ENCODE results near the gene POU3F1.

Gene POU3F1

DNA sequence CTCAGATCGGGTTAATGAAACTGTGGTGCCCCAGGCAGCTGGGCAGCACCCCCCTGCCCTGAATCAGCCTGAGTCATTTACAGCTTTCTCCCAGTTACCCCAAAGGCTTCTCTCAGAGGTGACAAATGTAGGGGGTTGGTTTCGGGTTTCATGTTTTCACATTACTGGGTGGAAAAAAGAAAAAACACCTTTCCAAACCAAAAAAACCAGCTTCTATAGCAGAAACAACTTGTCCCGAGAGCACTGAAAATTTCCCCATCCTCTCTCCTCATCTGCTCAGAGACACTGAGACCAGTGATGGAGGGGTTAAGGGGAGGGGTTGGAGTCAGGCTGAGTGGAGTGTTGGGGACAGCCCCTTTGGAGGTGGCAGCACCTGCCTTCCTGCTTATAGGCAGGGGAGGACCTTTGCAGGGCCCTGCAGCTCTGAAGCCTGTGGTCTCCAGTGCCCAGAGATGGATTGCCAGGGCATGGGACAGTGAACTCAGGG is 18.4 kb downstream of the POU3F1 start:
- DNase-seq (ENCODE audit: low spot score), result no peak

DNA sequence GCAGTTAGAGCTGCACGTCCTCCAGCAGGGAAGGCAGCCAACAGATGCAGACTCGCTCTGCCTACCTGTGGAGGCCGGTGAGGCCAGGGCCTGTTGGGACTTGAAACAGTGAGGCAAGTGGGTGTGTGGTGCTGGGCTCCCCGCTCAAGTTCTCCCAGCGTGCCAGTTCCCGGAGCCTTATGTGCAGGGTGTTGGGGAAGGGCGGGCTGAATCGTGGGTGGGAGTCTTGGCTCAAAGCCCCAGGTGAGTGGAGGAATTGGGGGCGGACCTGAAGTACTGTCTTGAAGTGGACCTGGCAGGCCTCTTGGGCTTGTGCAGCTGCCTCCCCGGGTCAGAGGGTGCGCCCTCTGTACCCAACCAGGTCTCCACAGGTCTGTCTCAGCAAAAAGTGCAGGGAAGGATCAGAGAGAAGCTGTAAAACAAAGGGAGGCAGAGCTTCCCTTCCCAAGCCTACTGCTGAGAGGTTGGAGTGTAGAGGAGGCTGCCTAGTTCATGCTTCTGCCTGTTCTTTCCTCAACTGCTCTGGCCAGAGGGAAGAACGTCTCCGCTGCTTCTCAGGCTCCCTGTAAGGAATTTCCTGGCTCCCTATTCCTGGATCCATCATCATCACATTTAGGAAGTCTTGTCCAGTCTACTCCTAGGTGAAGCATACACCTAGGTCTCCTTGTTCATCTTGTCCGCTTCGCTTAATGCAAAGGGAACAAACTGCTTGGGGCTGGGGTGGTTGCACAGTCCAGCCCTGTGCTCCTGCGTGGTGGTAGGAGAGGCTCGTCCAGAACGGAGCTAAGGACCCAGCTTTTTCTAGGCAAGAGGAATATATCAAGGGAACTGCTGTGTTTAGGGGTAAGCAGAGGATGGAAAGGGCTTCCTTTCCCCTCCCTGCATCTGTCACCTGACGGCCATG is 19.1 kb downstream of the POU3F1 start:
- no peak for DNase-seq (ENCODE audit: low spot score)

DNA sequence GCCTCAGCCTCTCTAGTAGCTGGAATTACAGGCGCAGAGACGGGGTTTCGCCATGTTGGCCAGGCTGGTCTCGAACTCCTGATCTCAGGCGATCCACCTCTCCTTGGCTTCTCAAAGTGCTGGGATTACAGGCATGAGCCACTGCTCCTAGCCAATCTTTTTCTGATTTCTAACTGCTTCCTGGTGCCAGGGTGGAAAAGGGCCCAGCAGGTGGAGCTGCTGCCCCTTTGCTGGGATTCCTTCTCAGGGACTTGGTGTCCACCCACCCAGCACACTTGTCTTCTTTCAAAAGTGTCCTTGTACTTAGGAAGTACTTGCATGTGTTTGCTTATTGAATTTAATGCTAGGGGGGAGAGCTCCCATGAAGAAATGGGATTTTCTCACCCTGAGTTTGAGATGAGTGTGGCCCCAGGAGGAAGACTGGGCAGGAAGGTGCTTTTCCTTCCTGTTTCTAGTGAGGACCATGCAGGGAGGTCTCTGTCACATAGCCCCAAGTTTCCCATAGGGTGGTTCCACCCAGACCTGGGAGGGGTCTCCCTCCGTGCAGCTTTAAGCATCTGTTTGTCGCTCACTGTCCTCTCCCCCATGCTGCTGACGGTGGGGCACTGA is 19.9 kb downstream of the POU3F1 start:
- DNase-seq (ENCODE audit: low spot score), result peak; percentile 28

DNA sequence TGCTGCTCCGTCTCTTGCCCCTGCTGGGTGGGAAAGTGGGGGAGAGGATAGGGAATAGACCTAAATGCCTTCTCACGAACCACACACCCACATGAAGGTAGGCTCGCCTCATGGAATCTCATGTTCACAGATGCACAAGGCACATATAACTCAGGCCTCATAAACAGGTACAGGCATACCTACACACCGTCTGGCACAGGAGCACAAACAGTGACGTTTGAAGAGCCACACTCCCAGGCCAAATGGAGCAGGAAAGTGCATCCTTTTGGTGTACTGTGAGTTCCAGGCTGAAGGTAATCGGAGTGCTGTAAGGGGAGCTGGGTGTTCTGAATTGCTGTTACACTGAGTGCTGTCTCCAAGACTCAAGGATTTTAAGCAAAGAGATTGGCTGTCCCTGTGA is 20.9 kb downstream of the POU3F1 start:
- no peak for DNase-seq (ENCODE audit: low spot score)

DNA sequence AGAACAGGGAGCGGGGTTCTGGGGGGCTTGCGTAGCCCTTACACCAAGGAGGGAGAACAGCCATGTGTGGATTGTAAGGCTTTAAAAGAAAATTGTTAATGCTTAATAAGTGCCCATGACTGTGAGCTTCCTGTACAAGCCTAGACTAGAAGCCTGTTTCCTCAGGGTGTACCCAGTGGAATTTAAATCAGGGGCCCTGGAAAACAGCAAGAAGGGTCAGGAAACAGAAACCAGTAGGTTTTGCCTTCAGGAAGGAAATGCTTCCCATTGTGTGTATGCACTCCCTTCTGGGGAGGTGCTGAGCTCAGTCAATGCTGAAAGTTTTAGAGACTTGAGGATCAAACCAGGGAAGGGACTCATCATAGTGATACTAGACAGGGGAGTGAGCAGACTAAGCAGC is 21.4 kb downstream of the POU3F1 start:
- no peak for DNase-seq (ENCODE audit: low spot score)

DNA sequence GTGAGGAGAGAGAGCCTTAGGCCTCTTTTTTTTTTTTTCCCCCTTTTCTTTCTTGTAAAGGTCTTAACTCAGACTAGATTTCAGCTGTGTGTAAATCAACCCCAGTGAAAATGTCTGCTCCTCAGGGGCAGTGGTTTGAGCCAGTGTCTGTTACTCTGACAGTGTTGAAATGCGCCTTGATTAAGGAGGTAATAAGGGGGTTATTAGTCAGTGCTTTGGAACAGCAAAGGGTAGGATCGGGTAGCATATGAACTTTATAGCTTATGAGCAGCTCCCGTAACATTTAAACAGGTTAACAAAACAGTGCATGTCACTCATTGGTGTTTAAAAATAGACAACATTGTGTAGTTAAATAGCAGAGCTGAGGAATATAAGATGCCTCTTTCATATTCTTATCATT is 23.8 kb downstream of the POU3F1 start:
- DNase-seq (ENCODE audit: low spot score), result no peak

DNA sequence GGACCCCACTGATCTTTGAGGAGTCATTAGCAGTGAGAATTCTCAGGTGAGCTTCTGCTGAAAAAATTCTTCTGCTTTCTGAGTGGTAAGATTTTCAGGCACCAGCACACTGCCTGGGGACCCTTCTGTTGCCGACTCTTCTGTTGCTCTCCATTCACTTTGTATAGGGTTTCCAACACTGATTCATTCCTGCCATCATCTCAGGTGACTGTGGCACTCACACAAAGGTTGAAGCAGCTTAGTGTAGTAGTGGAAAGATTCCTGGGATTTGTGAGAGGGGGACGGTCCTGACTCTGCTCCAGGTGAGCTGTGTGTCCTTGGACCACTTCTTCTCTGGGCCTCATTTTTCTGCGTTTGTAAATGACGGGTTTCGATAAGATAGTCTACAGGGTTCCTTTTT is 24.6 kb downstream of the POU3F1 start:
- DNase-seq (ENCODE audit: low spot score), result no peak

DNA sequence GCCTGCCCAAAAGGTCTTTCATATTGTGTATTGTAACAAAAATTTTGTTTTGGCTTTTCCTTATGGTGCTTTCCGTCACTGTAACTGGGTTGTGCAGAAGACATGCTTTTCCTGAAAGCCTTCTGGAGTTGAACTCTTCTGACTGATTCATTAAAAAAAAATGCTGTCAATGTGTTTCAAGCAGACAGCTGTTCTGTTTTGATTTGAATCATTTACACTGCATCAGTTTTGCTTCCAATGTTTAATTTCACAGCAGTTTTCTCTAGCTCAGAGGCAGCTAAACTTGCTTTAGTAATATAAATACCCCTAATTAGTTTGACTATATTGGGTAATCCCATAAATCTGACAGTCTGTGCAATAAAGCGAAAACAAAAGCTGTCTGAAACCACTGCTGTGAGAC is 26.2 kb downstream of the POU3F1 start:
- no peak for DNase-seq (ENCODE audit: low spot score)

DNA sequence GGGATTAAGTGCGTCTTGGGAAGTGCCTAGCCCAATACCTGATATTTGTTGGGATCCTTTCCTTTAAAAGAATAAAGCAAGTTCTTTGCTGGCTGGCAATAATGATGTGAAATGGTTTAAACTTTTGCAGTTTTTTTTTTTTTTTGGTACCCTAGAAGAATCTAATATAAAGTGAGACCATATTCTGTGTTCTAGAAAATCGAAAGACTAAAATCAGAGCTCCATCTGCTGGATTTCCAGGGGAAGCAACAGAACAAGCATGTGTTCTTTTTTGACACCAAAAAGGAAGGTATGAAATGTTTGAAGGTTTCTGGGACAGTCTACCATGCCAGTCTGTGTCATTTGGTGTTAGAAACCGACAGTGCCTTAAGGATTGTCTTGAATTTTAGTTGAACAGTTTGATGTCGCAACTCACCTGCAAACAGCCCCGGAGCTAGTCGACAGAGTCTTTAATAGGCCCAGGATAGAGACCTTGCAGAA is 27.7 kb downstream of the POU3F1 start:
- peak; percentile 42 for DNase-seq (ENCODE audit: low spot score)

DNA sequence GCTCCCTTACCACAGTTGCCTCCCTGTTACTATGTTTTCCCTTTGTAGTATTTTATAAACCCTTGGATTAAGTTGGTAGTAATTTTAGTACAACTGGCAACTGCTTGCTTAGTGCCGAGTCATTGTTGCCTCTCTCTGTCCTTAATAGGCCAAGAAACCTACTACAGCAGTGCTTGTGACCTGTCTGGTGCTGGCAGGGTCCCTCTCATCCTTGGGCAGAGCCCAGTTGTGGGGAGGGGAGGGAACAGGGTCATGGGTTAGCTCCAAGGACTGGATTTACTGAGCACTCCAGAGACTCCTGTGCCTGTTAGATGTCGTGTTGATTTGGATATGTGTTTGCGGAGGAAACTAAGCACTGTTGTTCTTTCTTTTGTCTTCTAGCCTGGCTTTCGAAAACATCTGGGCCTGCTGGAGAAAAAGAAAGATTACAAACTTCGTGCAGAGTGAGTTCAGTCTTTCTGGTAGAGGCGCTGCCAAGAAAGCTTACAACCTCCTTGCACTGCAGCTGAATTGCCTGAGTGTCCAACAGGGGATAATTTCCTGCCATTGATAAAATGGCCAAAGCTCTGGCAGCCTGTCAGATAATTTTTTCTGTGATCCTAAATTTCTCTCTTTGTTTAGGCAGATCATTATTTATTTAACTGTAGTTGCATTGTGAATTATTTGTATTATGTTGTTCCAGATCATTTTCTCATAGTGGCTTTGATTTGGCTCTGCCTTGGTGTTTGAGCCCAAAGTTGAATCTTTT is 30.4 kb downstream of the POU3F1 start:
- no peak for DNase-seq (ENCODE audit: low spot score)

DNA sequence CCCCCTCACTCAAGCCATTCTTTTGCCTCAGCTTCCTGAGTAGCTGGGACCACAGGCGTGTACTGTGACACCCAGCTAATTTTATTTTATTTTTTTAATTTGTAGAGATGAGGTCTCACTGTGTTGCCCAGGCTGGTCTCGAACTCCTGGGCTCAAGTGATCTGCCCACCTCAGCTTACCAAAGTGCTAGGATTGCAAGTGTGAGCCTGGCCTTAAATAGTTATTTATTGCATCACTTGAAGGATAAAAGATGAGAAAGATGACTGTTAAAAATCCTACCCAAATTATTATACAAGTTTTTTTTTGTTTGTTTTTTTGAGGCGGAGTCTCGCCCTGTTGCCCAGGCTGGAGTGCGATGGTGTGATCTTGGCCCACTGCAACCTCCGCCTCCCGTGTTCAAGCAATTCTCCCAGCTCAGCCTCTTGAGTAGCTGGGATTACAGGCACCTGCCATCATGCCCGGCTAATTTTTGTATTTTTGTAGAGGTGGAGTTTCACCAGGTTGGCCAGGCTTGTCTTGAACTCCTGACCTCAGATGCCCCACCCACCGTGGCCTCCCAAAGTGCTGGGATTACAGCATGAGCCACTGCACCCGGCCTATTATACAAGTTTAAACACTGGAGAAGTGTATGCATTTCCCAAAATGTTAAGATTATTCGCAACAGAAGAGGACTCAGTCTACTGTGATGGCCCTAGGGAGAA is 31.7 kb downstream of the POU3F1 start:
- DNase-seq (ENCODE audit: low spot score), result no peak

DNA sequence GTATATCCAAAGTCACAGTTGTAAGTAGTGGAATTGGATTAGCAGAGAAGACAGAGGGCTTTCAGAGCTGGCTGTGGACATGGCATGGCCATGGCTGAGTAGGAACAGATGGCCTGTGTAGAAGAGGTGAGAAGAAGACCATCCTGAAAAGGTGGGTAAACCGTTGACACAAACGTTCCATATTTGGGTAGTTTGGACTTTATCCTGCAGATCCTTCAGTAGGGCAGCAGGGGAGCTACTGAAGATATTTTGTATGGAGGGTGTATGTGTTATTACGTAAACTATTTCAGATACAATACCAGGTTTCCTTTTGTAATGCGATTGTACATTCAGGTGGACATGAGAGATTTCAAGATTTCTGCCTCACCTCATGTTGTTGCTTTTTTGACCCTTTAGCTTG is 32.4 kb downstream of the POU3F1 start:
- DNase-seq (ENCODE audit: low spot score), result no peak

DNA sequence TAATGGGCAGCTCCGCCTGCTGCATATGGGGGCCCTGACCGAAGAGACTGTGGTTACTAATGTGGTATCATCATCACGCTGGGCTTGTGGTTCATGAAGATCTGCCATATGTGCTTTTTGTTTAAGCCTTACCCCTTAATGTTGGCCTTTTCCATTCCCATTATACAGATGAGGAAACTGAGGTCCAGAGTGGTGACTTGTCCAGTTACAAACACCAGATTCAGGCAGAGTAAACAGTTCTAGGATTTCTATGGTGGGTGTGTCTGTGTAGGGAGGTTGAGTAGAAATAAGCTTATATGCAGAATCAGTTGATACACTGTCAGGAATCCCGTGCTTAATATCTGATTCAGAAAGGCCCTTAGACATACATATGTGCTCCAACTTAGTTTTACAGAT is 33.4 kb downstream of the POU3F1 start:
- no peak for DNase-seq (ENCODE audit: low spot score)

DNA sequence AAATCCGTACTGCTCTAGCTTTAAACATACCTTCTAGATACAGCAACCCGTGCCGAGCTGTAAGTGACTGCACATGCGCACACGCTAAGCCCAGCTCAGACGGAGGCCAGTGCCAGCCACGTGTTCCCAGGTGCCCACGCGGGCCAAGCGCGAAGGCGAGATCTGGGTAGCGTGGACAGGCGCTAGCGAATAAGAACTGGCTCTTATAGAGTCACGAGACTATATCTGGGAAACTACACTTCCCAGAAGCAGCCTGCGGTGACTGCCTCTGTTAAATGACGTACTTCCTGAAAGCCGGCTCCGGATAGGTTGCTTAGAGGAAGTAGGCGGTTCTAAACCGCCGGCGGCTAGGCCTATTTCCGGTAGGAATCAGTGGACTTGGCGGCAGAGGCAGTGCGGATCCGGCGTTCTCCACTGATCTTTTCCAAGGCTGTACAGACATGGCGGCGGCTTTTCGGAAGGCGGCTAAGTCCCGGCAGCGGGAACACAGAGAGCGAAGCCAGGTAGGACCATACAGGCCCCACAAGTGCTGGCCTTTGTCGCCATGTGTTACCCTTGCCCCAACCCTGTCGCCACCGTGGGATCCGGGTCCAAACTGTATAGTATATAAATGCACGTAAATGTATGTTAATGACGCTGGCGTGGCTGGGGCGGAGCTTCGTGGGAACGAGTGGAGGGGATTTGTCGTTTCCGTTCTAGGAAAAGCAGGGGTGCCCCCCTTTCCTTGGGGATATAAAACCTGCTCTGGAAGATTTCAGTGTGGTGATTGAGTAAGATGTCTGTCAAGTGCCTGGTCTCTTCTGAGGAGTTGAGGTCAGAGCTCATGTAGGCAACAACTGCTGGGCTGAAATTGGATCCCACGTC is 34.0 kb downstream of the POU3F1 start, which contains the start of gene UTP11:
TSS of gene UTP11 (plus strand) at position 372 of the 864 bp plus-strand sequence. CDS start at position 441, 69 bp downstream.
- DNase-seq (ENCODE audit: low spot score), result peak; percentile 95

DNA sequence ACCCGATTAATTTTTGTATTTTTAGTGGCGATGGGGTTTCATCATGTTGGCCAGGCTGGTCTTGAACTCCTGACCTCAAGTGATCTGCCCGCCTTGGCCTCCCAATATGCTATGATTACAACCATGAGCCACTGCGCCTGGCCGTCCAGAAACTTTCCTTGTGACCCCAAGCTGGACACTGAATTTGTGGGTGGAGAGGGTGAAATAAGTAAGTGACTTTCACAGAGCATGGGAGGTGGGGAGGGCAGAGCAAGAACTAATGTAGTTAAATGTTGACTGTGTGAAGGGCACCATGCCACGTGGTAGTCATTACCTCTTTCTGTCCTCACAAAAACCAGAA is 36.8 kb downstream of the POU3F1 start:
- DNase-seq (ENCODE audit: low spot score), result no peak

DNA sequence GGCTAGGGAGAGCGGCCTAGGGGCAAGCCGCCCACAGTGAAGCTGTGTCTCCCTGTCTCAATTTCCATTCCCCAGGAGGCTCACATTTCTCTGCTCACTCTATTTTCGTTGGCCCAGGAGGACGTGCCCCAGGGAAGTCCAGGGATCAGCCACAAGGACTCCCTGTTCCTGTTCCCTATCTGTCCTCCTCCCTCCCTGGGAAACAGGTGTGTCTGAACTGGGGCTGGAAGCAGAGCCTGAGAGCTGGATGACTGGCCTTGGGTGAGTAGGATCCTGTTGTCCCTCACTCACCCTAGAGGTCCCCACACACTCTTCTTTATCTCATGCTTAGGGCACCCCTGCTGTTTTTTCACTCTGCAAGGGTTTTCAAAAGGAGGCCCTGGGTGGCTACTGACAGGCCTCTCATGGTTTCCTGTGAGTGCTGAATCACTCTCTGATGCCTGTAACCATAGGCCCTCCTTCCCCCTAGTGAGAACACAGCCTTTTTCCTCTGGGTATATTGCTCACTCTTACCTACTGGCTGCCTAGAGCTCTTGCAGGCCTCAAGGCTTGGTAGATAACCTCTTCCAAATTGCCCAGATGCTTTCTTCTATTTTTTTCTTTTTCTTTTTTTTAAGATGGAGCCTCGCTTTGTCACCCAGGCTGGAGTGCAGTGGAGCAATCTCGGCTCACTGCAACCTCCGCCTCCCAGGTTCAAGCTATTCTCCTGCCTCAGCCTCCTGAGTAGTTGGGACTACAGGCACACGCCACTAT is 37.3 kb downstream of the POU3F1 start:
- peak; percentile 66 for DNase-seq (ENCODE audit: low spot score)

DNA sequence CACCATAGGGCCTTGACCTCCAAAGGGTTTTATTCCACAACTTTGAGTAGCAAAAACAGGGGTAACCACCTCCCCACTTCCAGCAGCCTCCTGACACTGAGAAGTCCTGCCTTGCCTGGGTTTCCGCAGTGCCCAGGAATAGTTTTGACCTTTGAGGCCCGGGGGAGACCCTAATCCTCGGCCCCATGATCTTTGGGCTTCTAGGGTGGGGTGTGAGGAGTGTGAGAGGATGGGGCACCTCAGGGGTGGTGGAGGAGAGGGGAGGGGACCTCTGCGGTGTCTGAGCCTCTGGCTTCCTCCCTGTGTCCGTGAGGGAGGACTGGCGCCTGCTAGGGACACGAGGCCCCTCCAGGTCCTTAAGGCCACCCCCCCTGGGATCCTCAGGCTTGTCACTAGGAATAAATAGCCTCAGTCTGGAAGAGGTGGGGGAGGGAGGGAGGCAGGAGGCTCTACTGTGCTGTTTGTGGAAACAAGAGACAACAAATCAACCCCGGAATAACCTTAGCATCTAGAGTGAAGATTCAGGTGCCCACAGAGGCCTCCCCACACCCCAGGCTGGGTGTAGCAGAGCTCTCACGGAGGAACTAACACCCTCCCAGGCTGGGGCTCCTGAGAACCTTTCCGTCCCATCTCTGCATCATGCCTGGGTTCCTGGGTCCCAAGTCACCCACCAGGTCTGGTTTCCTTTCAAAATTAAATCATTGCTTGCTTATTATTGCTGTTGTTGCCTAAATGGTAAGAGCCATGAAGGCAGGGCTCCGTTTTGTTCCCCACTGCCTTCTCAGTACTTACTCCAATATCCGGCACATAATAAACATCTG is 40.4 kb downstream of the POU3F1 start:
- no peak for DNase-seq (ENCODE audit: low spot score)

DNA sequence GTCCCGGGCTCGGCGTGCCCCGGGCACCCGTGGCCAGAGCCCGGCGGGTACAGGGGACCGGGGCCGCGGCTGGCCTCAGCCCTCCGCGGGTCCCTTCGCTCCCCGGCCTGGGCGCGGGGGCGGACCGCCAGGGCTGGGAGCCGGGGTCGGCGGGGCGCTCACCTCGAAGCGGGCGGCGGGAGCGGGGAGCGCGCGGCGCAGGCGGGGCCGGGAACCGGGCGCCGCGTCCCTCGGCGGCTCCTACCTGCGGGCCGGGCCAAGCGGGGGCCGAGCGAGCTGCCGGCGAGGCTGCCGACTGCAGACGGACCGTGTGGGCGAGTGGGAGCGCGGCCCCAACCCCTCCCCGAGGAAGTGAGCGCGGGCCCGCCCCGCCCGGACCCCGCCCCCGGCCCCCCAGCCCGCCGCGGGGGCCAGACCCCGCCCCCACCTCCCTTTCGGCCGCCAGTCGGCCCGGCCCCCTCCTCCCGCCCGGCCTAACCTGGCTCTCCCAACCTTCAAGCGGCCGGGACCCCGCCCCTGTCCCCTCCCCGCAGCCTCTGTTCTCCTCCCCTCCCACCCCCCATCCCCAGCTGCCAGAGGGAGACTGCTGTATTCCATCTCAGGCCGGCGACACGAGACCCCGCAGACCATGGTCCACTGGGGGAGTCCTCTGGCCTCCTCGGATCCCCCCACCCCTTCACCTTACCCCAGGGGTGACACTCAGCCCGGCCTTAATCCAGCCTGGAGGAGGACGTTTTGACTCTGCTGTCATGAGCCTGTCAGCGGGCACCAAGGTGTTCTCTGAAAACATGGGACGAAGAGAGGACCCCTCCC is 41.2 kb downstream of the POU3F1 start, which contains the start of gene FHL3:
TSS of gene FHL3 (minus strand) at position 320 of the 813 bp plus-strand sequence. CDS start 6,102 bp downstream, outside the sequence.
- peak; percentile 32 for DNase-seq (ENCODE audit: low spot score)
